GM11168 (cell line): ENCODE results near the gene FAM174B.

Experiments
- in situ Hi-C: fragments of 300-500 bp; cut with MboI; formaldehyde crosslinking; loops from one replicate; pipeline ENCODE4 v1.12.0; 2022; ENCODE audit warnings: low sequenced_read_pairs; ENCODE audit not compliant: unreplicated experiment

The FAM174B gene

GRCh38 chr15:92579931-92580470 is 75.6 kb downstream of the FAM174B start:
- in situ Hi-C loops = no loop called here

GRCh38 chr15:92579486-92579885 is 76.1 kb downstream of the FAM174B start:
- in situ Hi-C loops = no loop called here

- in situ Hi-C loops = no loop called here
Measured at GRCh38 chr15:92578096-92578835, 77.3 kb downstream of the FAM174B start.

- in situ Hi-C loops = no loop called here
Measured at GRCh38 chr15:92576597-92577200, 78.9 kb downstream of the FAM174B start.

GRCh38 chr15:92574566-92574965 is 81.0 kb downstream of the FAM174B start:
- in situ Hi-C loops = no loop called here

- in situ Hi-C loops = no loop called here
Measured at GRCh38 chr15:92574161-92574560, 81.4 kb downstream of the FAM174B start.

- in situ Hi-C loops = no loop called here
Measured at GRCh38 chr15:92571824-92572223, 83.8 kb downstream of the FAM174B start.

GRCh38 chr15:92570391-92570790 is 85.2 kb downstream of the FAM174B start:
- in situ Hi-C loops = no loop called here

GRCh38 chr15:92569778-92570177 is 85.8 kb downstream of the FAM174B start:
- in situ Hi-C loops = no loop called here
